Smooth muscle cell of the brain vasculature (primary cell): Measurements from ENCODE around the gene GRIK4.
"Not testable (repeated sequence)": the region's sequence is repeated elsewhere in the genome, so short reads cannot be mapped to it uniquely, and the experiment has no call there.

Experiments used
- DNase-seq: peaks from one replicate; pipeline ENCODE4 v3.0.0-alpha.2; 2012; ENCODE audit warnings: low read depth, low spot score

The GRIK4 gene

GRCh38 chr11:120511116-120511819 lies at the start of gene GRIK4:
Gene GRIK4 (plus strand): TSS chr11:120511748. CDS start chr11:120660319, 148,571 bp downstream.
- peak; percentile 41 for DNase-seq

GRCh38 chr11:120462825-120463224 lies 48.7 kb upstream of the GRIK4 start:
- DNase-seq: no peak

GRCh38 chr11:120465921-120466534 lies 45.5 kb upstream of the GRIK4 start:
- DNase-seq: no peak

- DNase-seq: no peak
Measured at GRCh38 chr11:120467627-120468026, 43.9 kb upstream of the GRIK4 start.

GRCh38 chr11:120471131-120471530 lies 40.4 kb upstream of the GRIK4 start:
- peak; percentile 12 for DNase-seq

GRCh38 chr11:120471994-120472393 lies 39.6 kb upstream of the GRIK4 start:
- no peak for DNase-seq

GRCh38 chr11:120473503-120473902 lies 38.0 kb upstream of the GRIK4 start:
- no peak for DNase-seq

- DNase-seq: no peak
Measured at GRCh38 chr11:120482149-120482548, 29.4 kb upstream of the GRIK4 start.

- no peak for DNase-seq
Measured at GRCh38 chr11:120484722-120485121, 26.8 kb upstream of the GRIK4 start.

GRCh38 chr11:120486138-120486537 lies 25.4 kb upstream of the GRIK4 start:
- DNase-seq: no peak

- no peak for DNase-seq
Measured at GRCh38 chr11:120489799-120490198, 21.7 kb upstream of the GRIK4 start.

GRCh38 chr11:120492486-120492885 lies 19.1 kb upstream of the GRIK4 start:
- DNase-seq: no peak

- DNase-seq: no peak
Measured at GRCh38 chr11:120494595-120494994, 17.0 kb upstream of the GRIK4 start.

- DNase-seq: no peak
Measured at GRCh38 chr11:120499088-120499487, 12.5 kb upstream of the GRIK4 start.

GRCh38 chr11:120499859-120500258 lies 11.7 kb upstream of the GRIK4 start:
- DNase-seq: no peak

GRCh38 chr11:120500414-120501071 lies 11.0 kb upstream of the GRIK4 start:
- no peak for DNase-seq

GRCh38 chr11:120501440-120501839 lies 10.1 kb upstream of the GRIK4 start:
- no peak for DNase-seq

- no peak for DNase-seq
Measured at GRCh38 chr11:120501976-120502755, 9.4 kb upstream of the GRIK4 start.

GRCh38 chr11:120503529-120503928 lies 8.0 kb upstream of the GRIK4 start:
- not testable (repeated sequence) for DNase-seq

- DNase-seq: no peak
Measured at GRCh38 chr11:120505801-120506425, 5.6 kb upstream of the GRIK4 start.

GRCh38 chr11:120509346-120510053 lies 2.0 kb upstream of the GRIK4 start:
- no peak for DNase-seq
